ENCODE data around the gene FARSB.

Gene FARSB

GRCh38 chr2:222690564-222691200, 34.8 kb upstream of the FARSB start:
- TF ChIP-seq CTCF (IDR thresholded peaks at IDR 0.05; ENCODE audit: low read depth, low read length, missing control alignments): peak; percentile 100
- no peak for DNase-seq (ENCODE audit: extremely low read depth, low read depth)
- no peak overlapping the region for H3K4me3 ChIP-seq (replicated peaks; ENCODE audit: low read depth, low read length)

- TF ChIP-seq CTCF (IDR thresholded peaks at IDR 0.05; ENCODE audit: low read depth, low read length, missing control alignments): no peak
- no peak for DNase-seq (ENCODE audit: extremely low read depth, low read depth)
These were observed 33.4 kb upstream of the FARSB start for GRCh38 chr2:222689322-222689721.

GRCh38 chr2:222688917-222689316, 33.0 kb upstream of the FARSB start:
- no peak for TF ChIP-seq CTCF (IDR thresholded peaks at IDR 0.05; ENCODE audit: low read depth, low read length, missing control alignments)
- DNase-seq (ENCODE audit: extremely low read depth, low read depth): no peak
- no peak overlapping the region for H3K4me3 ChIP-seq (replicated peaks; ENCODE audit: low read depth, low read length)

More at GRCh38 chr2:222689322-222689721, 33.4 kb upstream of the FARSB start:
- H3K4me3 ChIP-seq (replicated peaks; ENCODE audit: low read depth, low read length): no peak overlapping the region

- DNase-seq (ENCODE audit: extremely low read depth, low read depth): no peak
- no peak overlapping the region for H3K4me3 ChIP-seq (replicated peaks; ENCODE audit: low read depth, low read length)
- no peak for TF ChIP-seq CTCF (IDR thresholded peaks at IDR 0.05; ENCODE audit: low read depth, low read length, missing control alignments)
These were observed 30.3 kb upstream of the FARSB start for GRCh38 chr2:222686086-222686750.

GRCh38 chr2:222683805-222684204, 27.9 kb upstream of the FARSB start:
- no peak for DNase-seq (ENCODE audit: extremely low read depth, low read depth)
- H3K4me3 ChIP-seq (replicated peaks; ENCODE audit: low read depth, low read length): no peak overlapping the region
- TF ChIP-seq CTCF (IDR thresholded peaks at IDR 0.05; ENCODE audit: low read depth, low read length, missing control alignments): no peak

GRCh38 chr2:222677981-222678380, 22.1 kb upstream of the FARSB start:
- TF ChIP-seq CTCF (IDR thresholded peaks at IDR 0.05; ENCODE audit: low read depth, low read length, missing control alignments): peak; percentile 14
- H3K4me3 ChIP-seq (replicated peaks; ENCODE audit: low read depth, low read length): no peak overlapping the region
- no peak for DNase-seq (ENCODE audit: extremely low read depth, low read depth)

Measured in HFF-Myc (cell line).